Endothelial cell of umbilical vein (primary cell): ENCODE results near the gene UGT2A2. TPM values are rescaled to one million over a fixed set of nuclear protein-coding genes. Genes with fewer than 3 reads are reported as not detected.
"Not testable (repeated sequence)": the region's sequence is repeated elsewhere in the genome, so short reads cannot be mapped to it uniquely, and the experiment has no call there.

Source experiments
- BruUV-seq: library from RNA; stranded (reverse); fragments of 400-500 nt; replicated peaks from 2 replicates; lab custom pipeline; 2021; lab: Mats Ljungman, UMichigan
- CTCF ChIA-PET: fragments of 300-600, 350-600 bp; sonication (Branson Sonifier 250); formaldehyde crosslinking; loops from one replicate; lab custom pipeline; 2021; ENCODE audit warnings: antibody characterized with exemption, inconsistent platforms; lab: Charles Lee
- POLR2A ChIA-PET: fragments of 300-600, 350-600 bp; sonication (Branson Sonifier 250); formaldehyde crosslinking; loops from one replicate; lab custom pipeline; 2021; ENCODE audit warnings: antibody characterized with exemption, inconsistent platforms; lab: Charles Lee
- DNase-seq: peaks from one replicate; pipeline ENCODE4 v3.0.0-alpha.2; 2011; ENCODE audit warnings: low read depth, low spot score
- FAIRE-seq: peaks from 2 replicates; lab custom pipeline; 2011; peaks lifted over from hg19 to GRCh38; lab: Jason Lieb, UNC
- H2AFZ ChIP-seq: 2 replicates; pipeline ENCODE4 v1.6.0; 2012; ENCODE audit warnings: low read depth, low read length, control low read depth, inconsistent platforms
- H3K27ac ChIP-seq: 2 replicates; pipeline ENCODE4 v1.5.1; 2011; ENCODE audit warnings: low read depth, mild to moderate bottlenecking, control low read depth, low read length, moderate library complexity; ENCODE audit not compliant: insufficient read depth
- H3K27me3 ChIP-seq, 2 experiments: 2 replicates each; pipeline versions ENCODE4 v1.6.0 to v1.6.1; 2011; ENCODE audit warnings: low read length in 2 of 2, mixed read lengths in 1 of 2; ENCODE audit not compliant: control insufficient read depth in 2 of 2, insufficient read depth in 2 of 2
- H3K36me3 ChIP-seq, 2 experiments: 2 replicates in 1 of 2; 3 replicates in 1 of 2; pipeline ENCODE4 v1.5.1; 2011; ENCODE audit warnings: low read length in 2 of 2, mild to moderate bottlenecking in 1 of 2, moderate library complexity in 1 of 2; ENCODE audit not compliant: control insufficient read depth in 2 of 2, insufficient read depth in 2 of 2; ENCODE audit errors: extremely low read depth in 1 of 2
- H3K4me1 ChIP-seq: 3 replicates; pipeline ENCODE4 v1.5.1; 2011; ENCODE audit warnings: mild to moderate bottlenecking, low read length; ENCODE audit not compliant: control insufficient read depth, insufficient read depth; ENCODE audit errors: extremely low read depth
- H3K4me2 ChIP-seq: 2 replicates; pipeline ENCODE4 v1.6.1; 2011; ENCODE audit warnings: low read length, control low read depth, mixed read lengths; ENCODE audit not compliant: insufficient read depth
- H3K4me3 ChIP-seq, 3 experiments: fragments of 200-600 bp in 1 of 3; sonication (generic), shearing (Covaris generic) in 1 of 3; replicated peaks in 1 of 3; 2 replicates each; pipeline ENCODE4 v1.5.1; 2011 to 2016; ENCODE audit warnings: control low read depth in 3 of 3, low read length in 3 of 3, mild to moderate bottlenecking in 2 of 3, inconsistent platforms in 1 of 3, low read depth in 1 of 3, moderate library complexity in 1 of 3; ENCODE audit not compliant: insufficient read depth in 1 of 3
- H3K79me2 ChIP-seq: 2 replicates; pipeline ENCODE4 v1.6.0; 2012; ENCODE audit warnings: low read length, inconsistent platforms; ENCODE audit not compliant: control insufficient read depth, insufficient read depth
- H3K9ac ChIP-seq: replicated peaks from 2 replicates; pipeline ENCODE3; 2011; ENCODE audit warnings: low read length, control low read depth; ENCODE audit not compliant: insufficient read depth; ENCODE audit errors: extremely low read depth
- H3K9me1 ChIP-seq: replicated peaks from 3 replicates; pipeline ENCODE4 v1.6.0; 2011; ENCODE audit warnings: mild to moderate bottlenecking, low read length; ENCODE audit not compliant: control insufficient read depth, insufficient read depth; ENCODE audit errors: extremely low read depth
- H3K9me3 ChIP-seq: replicated peaks from 2 replicates; pipeline ENCODE4 v1.5.1; 2012; ENCODE audit warnings: low read length, inconsistent platforms; ENCODE audit not compliant: control insufficient read depth, insufficient read depth
- H4K20me1 ChIP-seq: replicated peaks from 2 replicates; pipeline ENCODE3; 2011; ENCODE audit warnings: mild to moderate bottlenecking, low read length; ENCODE audit not compliant: control insufficient read depth, insufficient read depth; ENCODE audit errors: extremely low read depth
- JUN ChIP-seq: IDR thresholded peaks from 2 replicates; pipeline ENCODE4 v1.6.1; 2011; ENCODE audit warnings: borderline replicate concordance, low read depth; ENCODE audit not compliant: insufficient read length, insufficient read depth
- POLR2AphosphoS5 ChIP-seq: IDR thresholded peaks from 2 replicates; pipeline ENCODE4 v1.6.1; 2012; ENCODE audit warnings: low read depth, mild to moderate bottlenecking, control low read depth, low read length, moderate library complexity; ENCODE audit not compliant: insufficient read depth
- dilution Hi-C: fragments of 300-500 bp; cut with MboI; formaldehyde crosslinking; loops from one replicate; pipeline ENCODE4 v1.15.0; 2019; ENCODE audit warnings: low sequenced_read_pairs; ENCODE audit not compliant: extremely low pct_ligation_motif_present
- intact Hi-C: fragments of 100-400 bp; cut with micrococcal nuclease; formaldehyde crosslinking; loops from one replicate; pipeline ENCODE4 v1.10.0; 2022
- polyA plus RNA-seq, 4 experiments: library from polyadenylated mRNA; depleted of rRNA in 3 of 4; stranded (reverse) in 3 of 4; unstranded in 1 of 4; fragments of >200 nt; gene quantifications; 2 replicates each; pipeline versions ENCODE4 v1.2.1 to v1.2.3, GENCODE V29; 2011 to 2012; ENCODE audit warnings: missing spikeins in 1 of 4
- total RNA-seq: library from RNA; stranded (reverse); gene quantifications from 2 replicates; pipeline ENCODE4 v1.2.3, GENCODE V29; 2021

The UGT2A2 gene
- total and polyA plus RNA-seq, 2 donors (not counting 3 experiments of a cell fraction or from before 2014, with no cell fraction given): not detected

DNA sequence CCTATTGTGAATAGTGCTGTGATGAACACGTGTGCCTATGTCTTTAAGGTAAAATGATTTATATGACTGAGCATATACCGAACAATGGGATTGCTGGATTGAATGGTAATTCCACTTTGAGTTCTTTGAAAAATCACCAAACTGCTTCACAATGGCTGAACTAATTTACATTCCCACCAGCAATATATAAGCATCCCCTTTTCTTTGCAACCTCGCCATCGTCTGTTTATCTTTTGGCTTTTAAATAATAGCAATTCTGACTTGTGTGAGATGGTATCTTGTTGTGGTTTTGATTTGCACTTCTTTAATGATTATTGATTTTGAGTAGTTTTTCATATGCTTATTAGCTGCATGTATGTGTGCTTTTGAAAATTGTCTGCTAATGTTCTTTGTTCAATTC lies 45.4 kb upstream of the UGT2A2 start:
- Histone ChIP-seq H4K20me1 (no peaks in the 10 kb centered on the region), H3K36me3 (no peaks in the 10 kb centered on the region), H3K79me2 (no peaks in the 10 kb centered on the region), H3K9me3 (no peaks in the 10 kb centered on the region), H3K9me1 (no peaks in the 10 kb centered on the region), H3K27me3 (no peaks in the 10 kb centered on the region), H2AFZ (no peak overlapping the region), H3K4me1 (peaks cover 2% of the 10 kb centered on the region), H3K27ac (no peak overlapping the region), H3K4me3 (no peak overlapping the region), H3K4me2 (no peak overlapping the region), H3K9ac (no peak overlapping the region)
- POLR2A ChIA-PET: no interaction called here
- intact Hi-C loops (no loop called here), dilution Hi-C loops (no loop called here)
- CTCF ChIA-PET: interaction anchor here (1.0 kb wide), 1 partner anchor 499 kb away, joined by 3 read pairs; no protein-coding TSS in a partner anchor
- FAIRE-seq (no peak), DNase-seq (no peak)
- no peak for TF ChIP-seq POLR2AphosphoS5
- no peak for TF ChIP-seq JUN
- no TSS peak for BruUV-seq

DNA sequence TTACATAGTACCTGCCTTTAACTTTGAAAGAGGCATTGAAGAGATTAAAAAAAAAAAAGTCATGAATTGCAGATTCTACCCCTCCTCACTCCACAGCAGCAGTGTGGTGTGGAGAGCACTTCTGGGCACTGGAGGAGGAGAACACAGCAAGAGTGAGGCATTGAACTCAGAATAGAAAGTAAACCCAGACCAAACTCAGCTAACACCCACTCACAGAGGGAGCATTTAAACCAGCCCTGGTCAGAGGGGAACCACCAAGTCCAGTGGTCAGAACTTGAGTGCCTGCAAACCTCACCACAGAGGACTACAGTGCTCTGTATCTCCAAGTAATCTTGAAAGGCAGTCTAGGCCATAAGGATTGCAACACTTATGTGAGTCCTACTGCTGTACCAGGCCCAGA lies 29.2 kb upstream of the UGT2A2 start:
- Histone ChIP-seq H3K79me2 (no peaks in the 10 kb centered on the region), H2AFZ (no peak overlapping the region), H3K27me3 (peaks cover 2 to 3% of the 10 kb centered on the region in 2 experiments), H3K36me3 (no peaks in the 10 kb centered on the region), H4K20me1 (no peaks in the 10 kb centered on the region), H3K9ac (no peak overlapping the region), H3K4me2 (no peak overlapping the region), H3K27ac (no peak overlapping the region), H3K4me1 (no peaks in the 10 kb centered on the region), H3K9me3 (no peaks in the 10 kb centered on the region), H3K9me1 (no peaks in the 10 kb centered on the region), H3K4me3 (no peak overlapping the region)
- dilution Hi-C loops: no loop called here
- intact Hi-C loops: no loop called here
- FAIRE-seq: no peak
- POLR2A ChIA-PET: no interaction called here
- BruUV-seq: no TSS peak
- no peak for DNase-seq
- CTCF ChIA-PET: no interaction called here
- TF ChIP-seq POLR2AphosphoS5: no peak

DNA sequence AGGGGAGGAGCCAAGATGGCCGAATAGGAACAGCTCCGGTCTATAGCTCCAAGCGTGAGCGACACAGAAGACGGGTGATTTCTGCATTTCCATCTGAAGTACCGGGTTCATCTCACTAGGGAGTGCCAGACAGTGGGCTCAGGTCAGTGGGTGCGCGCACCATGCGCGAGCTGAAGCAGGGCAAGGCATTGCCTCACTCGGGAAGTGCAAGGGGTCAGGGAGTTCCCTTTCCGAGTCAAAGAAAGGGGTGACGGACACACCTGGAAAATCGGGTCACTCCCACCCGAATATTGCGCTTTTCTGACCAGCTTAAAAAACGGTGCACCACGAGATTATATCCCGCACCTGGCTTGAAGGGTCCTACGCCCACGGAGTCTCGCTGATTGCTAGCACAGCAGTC lies 24.6 kb upstream of the UGT2A2 start:
- H4K20me1 ChIP-seq, BruUV-seq, dilution Hi-C loops, H3K79me2 ChIP-seq, H3K27me3 ChIP-seq, H3K27ac ChIP-seq, DNase-seq, CTCF ChIA-PET, H3K36me3 ChIP-seq, H3K9me1 ChIP-seq, H3K4me1 ChIP-seq, H3K4me2 ChIP-seq, H2AFZ ChIP-seq, intact Hi-C loops, H3K9me3 ChIP-seq, FAIRE-seq, POLR2A ChIA-PET, H3K4me3 ChIP-seq, H3K9ac ChIP-seq: not testable (repeated sequence)

DNA sequence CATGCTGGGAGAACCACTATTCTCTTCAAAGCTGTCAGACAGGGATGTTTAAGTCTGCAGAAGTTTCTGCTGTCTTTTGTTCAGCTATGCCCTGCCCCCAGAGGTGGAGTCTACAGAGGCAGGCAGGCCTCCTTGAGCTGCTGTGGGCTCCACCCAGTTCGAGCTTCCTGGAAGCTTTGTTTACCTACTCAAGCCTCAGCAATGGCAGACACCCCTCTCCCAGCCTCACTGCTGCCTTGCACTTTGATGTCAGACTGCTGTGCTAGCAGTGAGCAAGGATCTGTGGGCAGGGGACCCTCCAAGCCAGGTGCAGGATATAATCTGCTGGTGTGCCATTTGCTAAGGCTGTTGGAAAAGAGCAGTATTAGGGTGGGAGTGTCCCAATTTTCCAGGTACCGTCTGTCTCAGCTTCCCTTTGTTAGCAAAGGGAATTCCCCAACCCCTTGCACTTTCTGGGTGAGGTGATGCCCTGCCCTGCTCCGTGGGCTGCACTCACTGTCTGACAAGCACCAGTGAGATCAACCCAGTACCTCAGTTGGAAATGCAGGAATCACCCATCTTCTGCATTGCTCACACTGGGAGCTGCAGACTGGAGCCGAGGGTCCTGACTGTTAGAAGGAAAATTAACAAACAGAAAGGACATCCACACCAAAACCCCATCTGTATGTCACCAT lies 21.8 kb upstream of the UGT2A2 start:
- H2AFZ ChIP-seq, H3K36me3 ChIP-seq, dilution Hi-C loops, H3K9ac ChIP-seq, H3K9me1 ChIP-seq, BruUV-seq, H4K20me1 ChIP-seq, DNase-seq, H3K4me2 ChIP-seq, H3K4me1 ChIP-seq, H3K4me3 ChIP-seq, POLR2A ChIA-PET, FAIRE-seq, CTCF ChIA-PET, H3K27ac ChIP-seq, intact Hi-C loops, H3K9me3 ChIP-seq, H3K27me3 ChIP-seq, H3K79me2 ChIP-seq: not testable (repeated sequence)
